Activated CD4-positive, CD25-positive, alpha-beta regulatory T cell treated with anti-CD3 and anti-CD28 coated beads, Interleukin-2, amount 50 U/mL, for 72 hours (primary cell): Measurements from ENCODE around the gene KRTAP10-2.
"Not testable (repeated sequence)": the region's sequence is repeated elsewhere in the genome, so short reads cannot be mapped to it uniquely, and the experiment has no call there.

Source experiments
- DNase-seq: peaks from one replicate; pipeline ENCODE4 v3.0.0; 2021

Gene KRTAP10-2, protein sequence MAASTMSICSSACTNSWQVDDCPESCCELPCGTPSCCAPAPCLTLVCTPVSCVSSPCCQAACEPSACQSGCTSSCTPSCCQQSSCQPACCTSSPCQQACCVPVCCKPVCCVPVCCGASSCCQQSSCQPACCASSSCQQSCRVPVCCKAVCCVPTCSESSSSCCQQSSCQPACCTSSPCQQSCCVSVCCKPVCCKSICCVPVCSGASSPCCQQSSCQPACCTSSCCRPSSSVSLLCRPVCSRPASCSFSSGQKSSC

DNA sequence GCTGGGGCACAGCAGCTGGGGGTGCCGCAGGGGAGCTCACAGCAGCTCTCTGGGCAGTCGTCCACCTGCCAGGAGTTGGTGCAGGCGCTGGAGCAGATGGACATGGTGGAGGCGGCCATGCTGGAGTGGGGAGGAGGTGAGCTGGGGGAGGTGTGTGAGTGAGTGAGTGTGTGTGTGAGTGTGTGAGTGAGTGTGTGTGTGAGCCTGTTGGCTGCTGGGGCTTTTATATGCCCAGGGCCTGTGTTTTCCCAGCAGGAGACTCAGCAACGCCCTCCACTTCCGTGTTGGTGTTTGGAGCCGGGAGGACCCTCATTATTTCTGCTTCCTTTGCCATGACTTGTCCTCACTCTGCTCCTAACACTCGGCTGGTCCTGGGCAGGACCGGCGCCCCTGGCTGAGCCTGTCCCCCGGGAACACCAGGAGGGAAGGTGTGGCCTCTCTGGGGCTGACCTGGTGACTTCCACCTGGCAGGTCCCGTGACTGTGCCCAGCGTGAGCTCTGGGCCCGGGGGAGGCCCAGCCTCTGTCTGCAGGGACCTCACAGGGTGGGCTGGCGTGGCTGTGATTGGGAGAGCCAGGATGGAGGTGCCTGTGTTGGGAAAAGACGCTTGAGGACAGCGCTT, at the start of gene KRTAP10-2:
Gene KRTAP10-2 (minus strand): TSS at position 166 of the 622 bp plus-strand sequence. CDS start 47 bp downstream, at position 119.
- peak; percentile 17 for DNase-seq

DNA sequence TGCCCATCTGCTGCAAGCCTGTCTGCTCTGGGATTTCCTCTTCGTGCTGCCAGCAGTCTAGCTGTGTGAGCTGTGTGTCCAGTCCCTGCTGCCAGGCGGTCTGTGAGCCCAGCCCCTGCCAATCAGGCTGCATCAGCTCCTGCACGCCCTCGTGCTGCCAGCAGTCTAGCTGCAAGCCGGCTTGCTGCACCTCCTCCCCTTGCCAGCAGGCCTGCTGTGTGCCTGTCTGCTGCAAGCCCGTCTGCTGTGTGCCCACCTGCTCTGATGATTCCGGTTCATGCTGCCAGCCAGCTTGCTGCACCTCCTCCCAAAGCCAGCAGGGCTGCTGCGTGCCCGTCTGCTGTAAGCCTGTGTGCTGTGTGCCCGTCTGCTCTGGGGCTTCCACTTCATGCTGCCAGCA, 49.8 kb upstream of the KRTAP10-2 start:
- not testable (repeated sequence) for DNase-seq

DNA sequence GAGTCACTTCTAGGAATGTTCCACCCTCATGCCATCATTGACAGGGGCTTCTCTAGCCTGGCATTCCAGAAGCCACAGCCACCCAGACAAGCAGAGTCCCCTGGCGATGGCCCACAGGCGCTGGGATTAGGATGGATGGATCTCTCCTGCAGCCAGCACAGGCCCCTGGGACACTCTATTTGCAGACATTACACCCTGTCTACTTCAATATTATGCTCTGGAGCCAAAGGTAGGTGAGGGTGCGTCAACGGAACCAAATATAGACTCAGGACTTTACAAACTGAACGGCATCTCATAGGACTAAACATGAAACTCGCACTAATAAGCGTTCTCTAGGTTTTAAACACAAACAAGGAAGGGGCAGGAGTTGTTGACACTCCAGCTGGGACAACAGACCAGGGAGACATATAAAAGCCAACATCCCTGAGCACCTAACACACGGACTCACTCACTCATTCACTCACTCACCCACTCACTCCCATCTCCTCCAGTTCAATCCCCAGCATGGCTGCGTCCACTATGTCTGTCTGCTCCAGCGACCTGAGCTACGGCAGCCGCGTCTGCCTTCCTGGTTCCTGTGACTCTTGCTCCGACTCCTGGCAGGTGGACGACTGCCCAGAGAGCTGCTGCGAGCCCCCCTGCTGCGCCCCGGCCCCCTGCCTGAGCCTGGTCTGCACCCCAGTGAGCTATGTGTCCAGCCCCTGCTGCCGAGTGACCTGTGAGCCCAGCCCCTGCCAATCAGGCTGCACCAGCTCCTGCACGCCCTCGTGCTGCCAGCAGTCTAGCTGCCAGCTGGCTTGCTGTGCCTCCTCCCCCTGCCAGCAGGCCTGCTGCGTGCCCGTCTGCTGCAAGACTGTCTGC, 49.0 kb upstream of the KRTAP10-2 start, which contains the start of gene KRTAP10-7:
Gene KRTAP10-7 (plus strand): TSS at position 480 of the 861 bp plus-strand sequence. CDS start 25 bp downstream, at position 505.
- DNase-seq: not testable (repeated sequence)

DNA sequence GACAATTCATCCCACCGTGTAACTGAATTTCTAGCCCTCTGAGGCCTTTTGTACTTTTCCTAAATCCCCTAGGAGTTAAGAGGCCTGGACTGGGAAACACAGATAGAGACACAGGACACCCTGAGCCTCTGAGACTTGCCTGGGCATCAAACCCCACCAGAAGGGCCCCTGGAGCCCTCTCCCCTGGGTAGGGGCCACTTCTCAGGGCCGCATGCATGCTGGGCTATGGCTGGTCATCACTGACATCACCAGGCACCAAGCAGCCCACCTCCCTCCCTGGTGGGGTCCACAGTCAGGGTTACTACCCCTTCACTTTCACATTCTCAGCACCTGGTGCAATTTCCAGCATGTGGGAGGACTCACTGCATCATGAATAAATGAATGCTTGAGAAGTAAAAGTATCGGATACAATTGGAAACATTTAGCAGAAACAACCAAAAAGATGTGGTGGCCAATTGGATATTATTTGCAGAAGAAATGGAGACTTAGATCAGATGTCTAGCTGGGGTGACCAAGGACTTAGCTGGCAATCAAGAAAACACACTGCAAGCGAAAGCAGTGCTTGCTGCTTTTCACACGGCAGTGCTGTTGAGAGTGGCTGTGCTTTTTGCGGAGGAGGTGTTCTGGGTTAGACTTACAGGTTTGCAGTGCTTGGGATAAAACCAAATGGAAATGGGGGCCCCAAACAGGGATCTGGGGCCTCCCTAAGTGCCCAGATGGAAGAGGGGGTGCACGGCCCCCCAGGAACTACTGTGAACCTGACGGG, 48.1 kb upstream of the KRTAP10-2 start:
- DNase-seq: no peak

DNA sequence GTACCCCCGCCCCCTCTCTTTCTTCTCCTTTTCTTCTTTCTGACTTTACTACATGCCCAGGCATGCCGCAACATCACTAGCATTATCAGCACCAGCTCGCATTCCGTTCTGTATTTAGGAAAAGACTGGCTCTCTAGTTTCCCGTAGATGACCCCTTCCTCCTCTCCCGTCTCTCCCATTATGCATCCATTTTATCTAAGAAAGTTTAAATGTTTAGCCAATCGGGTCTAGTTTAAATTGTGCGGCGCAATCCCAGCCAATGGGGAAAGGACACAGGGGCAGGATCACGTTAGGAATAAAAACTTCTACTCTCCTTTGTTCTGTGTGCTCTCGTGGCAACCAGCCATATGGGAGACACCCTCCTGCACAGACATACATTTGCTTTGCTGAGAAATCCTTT, 46.8 kb upstream of the KRTAP10-2 start:
- no peak for DNase-seq

DNA sequence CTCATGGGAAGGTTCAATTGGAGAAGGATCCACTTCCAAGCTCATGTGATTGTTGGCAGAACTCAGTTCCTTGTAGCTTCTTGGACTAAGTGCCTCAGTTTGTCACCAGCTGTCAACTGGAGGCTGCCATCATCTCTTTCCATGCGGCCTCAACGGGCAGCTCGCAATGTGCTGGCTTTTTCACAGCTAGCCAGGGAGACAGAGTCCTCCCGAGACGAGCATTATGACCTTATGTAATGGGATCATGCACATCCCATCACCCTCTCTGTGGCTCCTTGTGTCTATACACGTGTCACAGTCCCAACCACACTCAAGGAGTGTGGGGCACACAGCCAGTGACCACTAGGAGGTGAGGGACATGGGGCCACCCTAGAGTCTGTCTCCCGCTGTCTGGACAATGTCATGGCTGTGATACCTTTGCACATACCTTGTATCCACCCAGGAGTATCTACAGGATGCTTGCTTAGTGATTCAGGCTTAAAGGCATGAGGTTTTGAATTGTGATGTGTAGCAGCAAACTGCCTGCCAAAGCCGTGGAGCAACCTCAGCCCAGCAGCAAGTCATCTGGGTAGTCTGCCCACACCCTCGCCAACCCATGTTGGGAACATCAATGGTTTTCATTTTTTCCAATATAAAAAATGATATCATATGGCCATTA, 44.9 kb upstream of the KRTAP10-2 start:
- no peak for DNase-seq

DNA sequence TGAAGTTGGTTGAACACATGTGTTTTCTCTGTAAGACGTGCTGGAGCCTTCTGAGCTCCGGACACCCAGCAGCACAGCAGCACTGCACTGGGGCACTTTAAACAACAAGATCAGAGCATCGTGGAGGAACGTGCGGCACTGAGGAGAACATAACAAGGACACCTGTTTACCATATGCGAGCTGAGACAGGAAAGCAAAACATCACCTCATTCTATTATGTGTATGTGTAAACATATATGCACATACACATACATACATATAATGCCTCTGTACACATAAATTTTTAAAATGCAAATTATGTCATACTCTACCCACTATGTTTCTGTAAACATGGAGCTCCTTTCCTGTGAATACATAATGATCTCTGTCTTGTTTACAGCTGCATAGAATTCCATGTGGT, 44.2 kb upstream of the KRTAP10-2 start:
- no peak for DNase-seq

DNA sequence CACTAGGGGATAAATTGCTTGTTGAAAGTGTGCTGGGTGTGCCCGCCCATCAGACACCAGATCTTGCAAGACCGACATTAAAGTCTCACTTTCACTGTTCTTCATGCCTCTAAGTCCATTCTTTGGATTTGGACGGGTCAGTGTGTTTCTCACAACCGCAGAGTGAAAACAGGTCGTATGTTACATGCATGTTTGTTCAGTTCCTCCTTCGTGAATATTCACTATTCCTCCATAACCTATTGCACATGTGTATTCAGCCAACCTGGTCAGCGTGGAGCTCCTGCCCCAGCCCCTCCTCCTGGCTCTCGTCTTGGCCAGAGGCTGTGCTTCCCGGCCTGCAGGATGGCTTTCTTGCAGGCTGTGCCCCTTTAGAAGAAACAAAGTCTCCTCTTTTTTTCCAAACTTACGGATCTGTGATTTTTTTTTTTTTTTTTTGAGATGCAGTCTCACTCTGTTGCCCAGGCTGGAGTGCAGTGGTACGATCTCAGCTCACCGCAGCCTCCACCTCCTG, 43.2 kb upstream of the KRTAP10-2 start:
- no peak for DNase-seq

DNA sequence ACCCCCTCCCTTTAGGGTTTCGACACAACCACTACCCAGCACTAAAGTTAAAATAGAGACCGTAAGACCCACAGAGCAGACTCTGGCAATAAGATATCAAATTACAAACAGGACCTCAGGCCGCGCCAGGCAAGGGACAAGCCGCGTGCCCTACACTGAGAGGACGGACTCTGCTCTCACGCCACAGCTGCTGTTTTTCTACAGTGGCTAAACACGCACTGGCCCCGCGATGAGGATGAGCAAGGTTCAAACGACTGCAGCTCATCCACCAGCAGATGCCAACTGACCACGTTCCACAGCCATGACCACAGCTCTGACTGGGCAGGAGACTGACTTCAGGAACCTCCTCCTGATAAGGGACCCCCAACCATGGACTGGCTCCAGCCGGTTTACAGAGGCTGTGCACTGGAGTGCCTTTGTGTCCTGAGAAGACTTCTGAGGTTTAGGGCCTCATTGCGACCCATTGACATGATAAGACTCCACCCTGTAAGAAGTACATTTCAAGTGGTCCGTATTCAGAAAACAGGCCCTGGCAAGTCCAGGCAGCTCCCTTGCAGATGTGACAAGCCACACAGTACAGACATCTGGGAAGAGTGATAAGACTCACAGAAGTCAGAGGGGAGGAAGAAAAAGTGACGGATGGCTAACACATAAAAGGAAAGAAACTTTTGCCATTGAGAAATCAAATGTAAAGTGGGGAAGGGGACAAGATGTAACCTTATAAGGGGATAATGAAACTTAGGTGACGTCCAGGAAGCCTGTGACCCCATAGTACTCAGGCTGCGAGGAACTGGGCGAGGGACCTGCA, 42.5 kb upstream of the KRTAP10-2 start:
- DNase-seq: peak; percentile 17

DNA sequence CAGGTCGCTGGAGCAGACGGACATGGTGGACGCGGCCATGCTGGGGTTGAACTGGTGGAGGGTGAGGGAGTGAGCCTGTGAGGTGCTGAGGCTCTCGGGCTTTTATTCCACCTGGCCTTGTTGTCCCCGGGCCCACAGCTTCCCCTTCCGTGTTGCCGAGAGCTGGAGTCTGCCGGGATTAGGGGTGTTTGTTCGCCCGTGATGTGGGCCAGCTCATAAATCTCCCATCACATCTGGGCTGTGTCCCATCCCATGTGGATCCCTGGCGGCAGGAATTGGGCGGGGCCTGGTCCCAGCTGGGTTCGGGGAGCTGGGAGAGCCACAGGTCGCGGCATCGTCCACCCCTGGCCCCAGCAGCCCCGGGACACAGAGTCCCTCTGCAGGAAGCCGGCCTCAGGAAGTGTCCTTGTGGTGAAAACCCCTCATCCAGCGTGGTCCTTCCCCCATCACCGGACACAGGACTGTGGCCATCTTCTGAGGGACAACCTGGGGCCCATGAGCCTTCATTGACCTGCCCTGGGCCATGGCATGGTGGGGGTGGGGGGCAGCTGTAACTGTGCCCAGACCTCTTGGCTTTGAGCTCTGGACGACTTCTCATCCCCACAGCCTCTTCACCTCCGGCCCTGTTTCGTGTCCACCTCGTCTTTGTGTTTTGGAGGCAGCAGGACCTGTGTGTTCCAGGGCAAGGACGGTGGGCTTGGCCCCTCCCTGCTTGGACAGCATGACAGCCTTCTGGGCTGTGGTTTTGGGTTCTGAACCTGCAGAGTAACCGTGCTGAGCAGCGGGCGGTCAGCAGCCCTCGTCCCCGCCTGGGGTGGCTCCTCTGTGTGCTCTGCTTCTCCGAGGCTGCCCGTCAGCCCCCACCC, 41.4 kb upstream of the KRTAP10-2 start, which contains the start of gene KRTAP10-6:
Gene KRTAP10-6 (minus strand): TSS at position 60 of the 866 bp plus-strand sequence. CDS start 21 bp downstream, at position 39.
- DNase-seq: peak; percentile 24

DNA sequence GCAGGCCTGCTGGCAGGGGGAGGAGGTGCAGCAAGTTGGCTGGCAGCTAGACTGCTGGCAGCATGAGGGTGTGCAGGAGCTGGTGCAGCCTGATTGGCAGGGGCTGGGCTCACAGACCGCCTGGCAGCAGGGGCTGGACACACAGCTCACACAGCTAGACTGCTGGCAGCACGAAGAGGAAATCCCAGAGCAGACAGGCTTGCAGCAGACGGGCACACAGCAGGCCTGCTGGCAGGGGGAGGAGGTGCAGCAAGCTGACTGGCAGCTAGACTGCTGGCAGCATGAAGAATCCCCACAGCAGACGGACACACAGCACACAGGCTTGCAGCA, 40.5 kb upstream of the KRTAP10-2 start:
- not testable (repeated sequence) for DNase-seq

DNA sequence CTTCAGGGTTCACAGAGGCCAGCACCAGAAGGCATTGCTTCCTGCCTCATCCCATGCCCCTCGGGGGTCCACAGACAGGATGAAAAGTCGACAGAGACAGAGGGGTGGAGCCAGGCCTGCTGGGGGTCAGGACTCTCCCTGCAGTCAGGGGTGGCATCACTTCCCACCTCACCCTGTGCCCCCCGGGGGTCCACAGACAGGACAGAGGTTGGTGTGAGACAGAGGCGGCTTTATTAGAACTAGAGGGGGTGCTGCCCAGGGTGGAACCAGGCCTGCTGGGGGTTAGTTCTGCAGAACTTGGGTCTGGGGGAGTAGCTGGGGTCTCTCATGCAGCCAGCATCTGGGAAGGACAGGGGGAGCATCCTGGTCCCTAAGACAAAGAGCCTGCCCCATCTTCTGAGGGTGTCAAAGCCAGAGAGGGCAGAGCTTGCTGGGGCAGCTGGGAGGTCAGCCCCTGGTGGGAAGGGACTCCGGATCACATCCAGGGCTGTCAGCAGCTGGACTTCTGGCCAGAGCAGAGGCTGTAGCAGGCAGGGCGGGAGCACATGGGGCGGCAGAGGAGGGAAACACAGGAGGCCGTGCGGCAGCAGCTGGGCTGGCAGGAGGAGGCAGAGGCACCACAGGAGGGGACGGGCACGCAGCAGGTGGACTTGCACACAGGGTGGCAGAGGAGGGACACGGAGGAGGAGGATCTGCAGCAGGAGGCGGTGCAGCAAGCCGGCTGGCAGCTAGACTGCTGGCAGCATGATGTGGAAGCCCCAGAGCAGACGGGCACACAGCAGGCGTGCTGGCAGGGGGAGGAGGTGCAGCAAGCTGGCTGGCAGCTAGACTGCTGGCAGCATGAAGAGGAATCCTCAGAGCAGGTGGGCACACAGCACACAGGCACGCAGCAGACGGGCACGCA, 39.8 kb upstream of the KRTAP10-2 start:
- DNase-seq: peak; percentile 22

DNA sequence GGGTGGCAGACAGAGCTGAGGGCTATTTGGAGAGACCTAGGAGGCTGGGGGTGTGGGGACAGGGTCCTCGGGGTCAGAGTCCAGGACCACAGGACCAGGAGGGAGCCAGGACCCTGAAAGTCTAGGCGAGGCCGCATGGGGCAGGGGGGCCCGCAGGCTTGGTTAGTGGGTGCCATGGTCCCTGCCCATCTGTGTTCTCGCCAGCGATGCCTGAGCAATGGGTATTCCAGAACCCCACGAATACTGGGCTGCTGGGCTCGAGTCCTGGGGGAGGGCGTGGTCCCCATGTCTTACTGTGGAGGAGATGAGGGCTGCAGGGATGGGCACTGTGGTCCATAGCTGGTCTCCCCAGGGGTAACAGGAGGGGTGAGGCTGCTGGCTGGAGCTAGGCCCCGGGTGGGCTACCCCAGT, 39.0 kb upstream of the KRTAP10-2 start:
- DNase-seq: no peak

DNA sequence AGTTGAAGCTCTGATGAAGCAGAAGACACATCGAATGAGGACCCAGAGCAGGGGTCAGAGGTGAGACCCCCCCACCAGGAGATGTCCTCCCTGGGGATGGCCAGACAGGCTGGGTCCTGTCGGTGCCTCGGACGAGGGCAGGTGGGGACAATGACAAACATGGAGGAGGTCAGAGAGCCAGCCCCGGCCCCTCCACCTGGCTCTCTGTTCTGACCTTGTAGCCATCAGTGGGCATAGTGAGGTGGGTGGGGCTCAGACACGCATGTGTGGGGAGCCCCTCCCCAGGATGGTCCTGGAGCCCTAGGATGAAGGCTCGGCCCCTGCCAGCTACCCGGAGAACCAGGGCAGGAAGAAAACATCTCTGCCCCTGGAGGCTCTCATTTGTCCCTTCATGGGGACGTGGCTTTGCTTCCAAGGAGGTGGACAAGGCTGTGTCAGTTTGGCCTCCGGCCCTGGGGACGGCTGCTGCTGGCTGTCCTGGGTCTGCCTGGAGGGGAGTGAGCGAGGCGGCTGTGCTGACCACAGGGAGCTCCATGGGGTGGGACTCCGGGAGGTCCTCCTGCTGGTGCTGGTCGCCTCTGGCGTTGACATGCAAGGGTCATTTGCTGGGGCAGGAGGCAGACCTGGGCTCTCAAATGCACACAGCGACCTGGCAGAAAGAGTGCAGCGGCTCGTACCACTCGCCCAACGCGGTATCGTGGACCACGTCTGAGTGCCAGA, 38.4 kb upstream of the KRTAP10-2 start:
- DNase-seq: no peak

DNA sequence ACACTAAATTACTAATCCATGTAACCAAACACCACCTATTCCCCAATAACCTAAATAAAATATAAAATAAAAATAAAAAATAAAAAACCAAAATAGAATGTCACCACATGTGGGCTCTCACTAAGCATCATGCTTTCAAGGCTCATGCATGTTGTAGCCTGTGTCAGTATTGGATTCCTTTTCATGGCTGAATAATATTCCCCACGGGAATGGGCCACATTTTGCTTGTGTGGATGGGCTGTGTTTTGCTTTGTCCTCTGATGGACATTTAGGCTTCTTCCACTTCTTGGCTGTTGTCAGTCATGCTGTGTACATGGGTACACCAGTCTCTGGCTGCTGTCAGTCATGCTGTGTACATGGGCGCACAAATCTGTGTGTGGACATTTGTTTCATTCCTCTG, 37.8 kb upstream of the KRTAP10-2 start:
- DNase-seq: no peak

DNA sequence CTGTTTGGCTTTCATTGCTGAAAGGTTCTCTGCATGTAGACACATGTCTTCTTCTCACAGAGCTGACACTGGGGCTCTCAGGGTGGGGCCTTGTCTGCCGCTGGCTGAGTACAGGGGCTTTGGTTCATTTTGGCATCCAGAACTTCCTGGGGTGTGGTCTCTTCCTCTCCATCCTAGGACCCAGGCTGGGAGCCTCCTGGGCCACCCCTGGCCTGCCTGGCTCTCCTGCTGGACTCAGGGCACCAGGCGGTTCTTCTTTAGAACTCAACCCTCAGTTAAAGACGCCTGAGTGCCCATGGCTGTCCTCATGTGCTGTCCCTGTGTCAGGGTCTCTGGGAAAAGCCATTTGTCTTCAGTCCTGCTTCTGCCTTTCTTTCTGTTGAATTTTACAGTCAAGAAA, 34.6 kb upstream of the KRTAP10-2 start:
- no peak for DNase-seq

DNA sequence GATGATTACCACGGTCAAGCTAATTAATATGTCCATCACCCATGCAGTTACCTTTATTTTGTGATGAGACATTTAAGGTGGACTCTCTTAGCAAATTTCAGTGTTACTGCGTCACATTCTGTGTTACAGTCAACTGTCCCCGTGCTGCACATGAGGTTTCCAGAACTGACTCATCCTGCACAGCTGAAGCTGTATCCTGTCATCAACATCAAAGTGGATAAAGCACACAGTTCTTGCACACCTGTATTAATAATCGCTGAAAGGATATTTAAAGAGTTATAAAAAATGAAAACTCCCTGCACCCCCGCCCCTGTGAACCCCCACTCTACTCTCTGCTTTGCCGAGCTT, 32.5 kb upstream of the KRTAP10-2 start:
- no peak for DNase-seq

DNA sequence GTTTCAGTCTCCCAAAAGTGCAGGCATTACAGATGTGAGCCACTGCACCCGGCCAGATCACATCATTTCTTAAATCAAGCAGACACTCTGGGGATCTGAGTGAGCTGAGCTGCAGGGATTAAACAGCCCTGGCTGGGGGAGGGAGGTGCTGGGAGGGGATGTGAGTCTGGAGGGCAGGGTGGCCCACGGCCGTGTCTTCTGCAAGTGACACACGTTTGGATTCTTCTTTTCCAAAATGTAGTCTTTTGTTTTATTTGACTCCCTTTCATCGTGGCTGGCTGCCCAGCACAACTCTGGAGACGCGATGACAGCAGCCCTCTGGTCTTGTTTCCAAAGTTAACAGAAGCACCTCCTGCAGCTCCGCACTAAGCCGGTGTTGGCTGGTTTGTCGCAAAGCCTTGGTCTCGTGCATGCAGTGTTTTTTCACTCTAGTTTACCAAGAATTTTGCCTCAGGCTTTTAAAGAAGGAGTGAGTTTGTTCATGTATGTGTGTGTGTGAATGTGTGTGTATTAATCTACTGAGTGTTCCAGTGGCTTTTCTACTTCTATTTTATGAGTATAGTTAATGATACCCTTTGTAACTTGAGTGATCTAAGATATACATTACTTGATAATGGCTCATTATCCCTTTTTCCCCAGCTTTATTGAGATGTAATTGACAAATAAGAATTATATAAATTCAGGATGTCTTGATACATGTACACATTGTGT, 31.9 kb upstream of the KRTAP10-2 start:
- no peak for DNase-seq
